Activated naive CD4-positive, alpha-beta T cell treated with anti-CD3 and anti-CD28 coated beads, Interleukin-2, amount 10 ng/mL, durations not matched to agents 7 days and 5 days (primary cell): ENCODE results near the gene SGMS1.
"Not testable (repeated sequence)": the region's sequence is repeated elsewhere in the genome, so short reads cannot be mapped to it uniquely, and the experiment has no call there.

ENCODE experiments used
- CTCF ChIA-PET: fragments of 350-600 bp; sonication (Branson Sonifier 250); formaldehyde crosslinking; loops from one replicate; lab custom pipeline; 2021; ENCODE audit warnings: antibody characterized with exemption; lab: Charles Lee
- DNase-seq: peaks from one replicate; pipeline ENCODE4 v3.0.0-alpha.2; 2020
- H3K27ac Mint-ChIP-seq: one replicate; pipeline ENCODE4 v1.8.0; 2021; ENCODE audit warnings: mild to moderate bottlenecking, moderate library complexity, mixed read lengths
- H3K27me3 Mint-ChIP-seq: one replicate; pipeline ENCODE4 v1.8.0; 2021; ENCODE audit warnings: mild to moderate bottlenecking, mixed read lengths
- H3K36me3 Mint-ChIP-seq: one replicate; pipeline ENCODE4 v1.8.0; 2021; ENCODE audit warnings: mixed read lengths
- H3K4me1 Mint-ChIP-seq: one replicate; pipeline ENCODE4 v1.8.0; 2021; ENCODE audit warnings: mixed read lengths
- H3K4me3 Mint-ChIP-seq: one replicate; pipeline ENCODE4 v1.8.0; 2021; ENCODE audit warnings: mild to moderate bottlenecking, moderate library complexity, mixed read lengths
- H3K9me3 Mint-ChIP-seq: one replicate; pipeline ENCODE4 v1.8.0; 2021; ENCODE audit warnings: mixed read lengths

Gene SGMS1

GRCh38 chr10:50576245-50576815 lies 47.4 kb downstream of the SGMS1 start:
- Mint-ChIP-seq H3K36me3 (no peaks in the 10 kb centered on the region), H3K9me3 (no peaks in the 10 kb centered on the region), H3K4me3 (no peak overlapping the region), H3K27ac (no peak overlapping the region), H3K4me1 (no peaks in the 10 kb centered on the region), H3K27me3 (no peaks in the 10 kb centered on the region)
- no peak for DNase-seq
- CTCF ChIA-PET, result interaction anchor here (1.6 kb wide), 1 partner anchor 20 kb away, joined by 3 read pairs; no protein-coding TSS in a partner anchor

DNA sequence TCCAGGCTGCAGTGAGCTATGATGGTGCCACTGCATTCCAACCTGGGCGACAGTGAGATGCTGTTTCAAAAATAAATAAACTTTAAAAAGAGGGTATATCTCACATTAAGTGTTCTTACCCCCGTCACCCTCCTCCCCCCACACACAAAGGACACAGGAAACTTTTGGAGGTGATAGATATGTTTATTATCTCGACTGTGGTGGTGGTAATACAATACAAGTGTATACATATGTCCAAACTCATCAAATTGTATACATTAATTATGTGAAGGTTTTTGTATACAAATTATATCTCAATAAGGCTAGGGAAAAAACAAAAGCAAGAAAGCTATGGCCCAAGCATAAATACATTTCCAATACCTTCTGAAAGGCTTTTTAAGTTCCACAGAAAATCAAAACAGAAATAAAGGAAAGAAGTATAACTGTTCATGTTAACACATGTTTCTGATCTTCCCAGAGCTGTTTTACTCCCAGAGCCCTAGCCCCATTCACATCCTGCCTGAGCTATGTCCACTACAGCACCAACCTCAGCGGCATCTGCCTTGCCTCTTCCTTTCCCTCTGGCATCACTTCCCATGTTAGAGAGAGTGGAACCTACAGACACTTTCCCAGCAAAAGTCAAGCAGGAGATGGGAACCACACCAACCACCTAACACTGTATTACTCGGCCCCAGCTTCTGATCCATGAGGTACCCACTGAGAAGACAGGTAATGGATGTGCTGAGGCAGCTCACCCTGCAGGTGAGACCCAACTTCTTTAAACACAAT lies 48.1 kb downstream of the SGMS1 start:
- H3K36me3 Mint-ChIP-seq, result no peaks in the 10 kb centered on the region
- CTCF ChIA-PET, result no interaction called here
- H3K27me3 Mint-ChIP-seq, result no peaks in the 10 kb centered on the region
- H3K4me1 Mint-ChIP-seq, result no peaks in the 10 kb centered on the region
- no peaks in the 10 kb centered on the region for H3K9me3 Mint-ChIP-seq
- H3K4me3 Mint-ChIP-seq, result no peak overlapping the region
- DNase-seq, result no peak
- no peak overlapping the region for H3K27ac Mint-ChIP-seq

- Mint-ChIP-seq H3K27me3 (no peaks in the 10 kb centered on the region), H3K4me1 (no peaks in the 10 kb centered on the region), H3K9me3 (no peaks in the 10 kb centered on the region), H3K27ac (no peak overlapping the region), H3K36me3 (no peaks in the 10 kb centered on the region), H3K4me3 (no peak overlapping the region)
- DNase-seq, result no peak
- CTCF ChIA-PET, result no interaction called here
Observed at GRCh38 chr10:50574931-50575330, 48.8 kb downstream of the SGMS1 start.

- Mint-ChIP-seq H3K36me3 (no peaks in the 10 kb centered on the region), H3K9me3 (no peaks in the 10 kb centered on the region), H3K4me3 (no peak overlapping the region), H3K27me3 (no peaks in the 10 kb centered on the region), H3K4me1 (no peaks in the 10 kb centered on the region), H3K27ac (no peak overlapping the region)
- DNase-seq, result no peak
- CTCF ChIA-PET, result no interaction called here
Observed at GRCh38 chr10:50574305-50574704, 49.5 kb downstream of the SGMS1 start.

DNA sequence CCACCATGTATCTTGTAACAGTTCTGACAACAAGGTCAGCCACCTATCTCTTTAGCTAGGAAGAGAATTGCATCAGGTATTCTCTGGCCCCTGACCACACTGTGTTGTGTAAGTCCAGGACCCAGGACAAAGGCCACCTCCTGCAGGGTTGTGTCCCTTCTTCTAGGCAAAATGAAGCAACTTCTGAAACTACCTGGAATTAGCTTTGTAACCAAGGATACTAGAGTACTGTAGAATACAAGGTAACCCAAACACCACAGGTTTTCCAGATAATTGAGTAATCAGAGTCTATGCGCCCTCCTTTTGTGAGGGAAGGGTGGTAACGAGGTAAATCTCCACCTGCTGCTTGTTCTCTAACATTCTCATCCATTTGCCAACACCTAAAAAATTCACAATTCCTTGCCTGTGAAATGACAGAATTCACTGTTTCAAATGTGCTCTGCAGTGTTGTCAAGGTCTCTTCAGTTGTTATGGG lies 51.7 kb downstream of the SGMS1 start:
- Mint-ChIP-seq H3K4me1 (no peaks in the 10 kb centered on the region), H3K36me3 (no peaks in the 10 kb centered on the region), H3K9me3 (no peaks in the 10 kb centered on the region), H3K27ac (no peak overlapping the region), H3K27me3 (no peaks in the 10 kb centered on the region), H3K4me3 (no peak overlapping the region)
- no peak for DNase-seq
- CTCF ChIA-PET, result interaction anchor here (1.2 to 1.3 kb wide), 2 partner anchors 10 to 11 kb away, joined by 3 read pairs; no protein-coding TSS in a partner anchor

DNA sequence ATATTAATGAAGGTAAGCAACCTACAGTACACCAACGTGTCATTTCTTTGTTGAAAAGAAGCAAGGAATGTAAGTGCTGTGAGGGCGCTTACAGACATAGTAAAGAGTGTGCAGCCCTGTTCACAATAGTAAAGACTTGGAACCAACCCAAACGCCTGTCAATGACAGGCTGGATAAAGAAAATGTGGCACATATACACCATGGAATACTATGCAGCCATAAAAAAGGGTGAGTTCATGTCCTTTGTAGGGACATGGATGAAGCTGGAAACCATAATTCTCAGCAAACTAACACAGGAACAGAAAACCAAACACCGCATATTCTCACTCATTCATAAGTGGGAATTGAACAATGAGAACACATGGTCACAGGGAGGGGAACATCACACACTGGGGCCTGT lies 55.0 kb downstream of the SGMS1 start:
- H3K27ac Mint-ChIP-seq, H3K27me3 Mint-ChIP-seq, H3K9me3 Mint-ChIP-seq, H3K4me3 Mint-ChIP-seq, DNase-seq, H3K36me3 Mint-ChIP-seq, CTCF ChIA-PET, H3K4me1 Mint-ChIP-seq: not testable (repeated sequence)

DNA sequence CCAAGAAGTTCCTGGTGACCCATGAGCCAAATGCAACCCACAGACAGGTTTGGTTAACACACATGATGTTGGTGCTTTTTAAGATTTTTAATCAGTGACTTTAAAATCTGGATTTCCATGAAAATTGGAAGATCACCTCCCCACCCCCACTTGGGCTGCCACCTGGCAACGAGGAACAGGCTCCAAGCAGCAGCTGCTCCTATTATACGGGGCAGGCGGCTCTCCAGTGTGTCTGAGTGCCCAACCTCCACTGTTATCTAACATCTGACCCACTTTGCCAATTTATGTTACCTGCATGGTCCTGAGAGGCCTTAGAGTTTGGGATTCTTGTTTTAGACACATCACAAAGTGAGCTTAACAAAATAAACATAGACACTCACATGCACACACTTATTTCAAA lies 56.4 kb downstream of the SGMS1 start:
- H3K27ac Mint-ChIP-seq, result no peak overlapping the region
- no peaks in the 10 kb centered on the region for H3K9me3 Mint-ChIP-seq
- no peaks in the 10 kb centered on the region for H3K27me3 Mint-ChIP-seq
- H3K4me1 Mint-ChIP-seq, result no peaks in the 10 kb centered on the region
- CTCF ChIA-PET, result interaction anchor here (1.3 kb wide), 1 partner anchor 86 kb away, joined by 3 read pairs; no protein-coding TSS in a partner anchor
- DNase-seq, result no peak
- H3K4me3 Mint-ChIP-seq, result no peak overlapping the region
- H3K36me3 Mint-ChIP-seq, result no peaks in the 10 kb centered on the region

- no peaks in the 10 kb centered on the region for H3K27me3 Mint-ChIP-seq
- H3K36me3 Mint-ChIP-seq, result no peaks in the 10 kb centered on the region
- no peaks in the 10 kb centered on the region for H3K4me1 Mint-ChIP-seq
- no peaks in the 10 kb centered on the region for H3K9me3 Mint-ChIP-seq
- no peak overlapping the region for H3K4me3 Mint-ChIP-seq
- DNase-seq, result no peak
- CTCF ChIA-PET, result interaction anchor here (1.3 kb wide), 1 partner anchor 88 kb away, joined by 3 read pairs; no protein-coding TSS in a partner anchor
- H3K27ac Mint-ChIP-seq, result no peak overlapping the region
Observed at GRCh38 chr10:50566150-50566549, 57.6 kb downstream of the SGMS1 start.

DNA sequence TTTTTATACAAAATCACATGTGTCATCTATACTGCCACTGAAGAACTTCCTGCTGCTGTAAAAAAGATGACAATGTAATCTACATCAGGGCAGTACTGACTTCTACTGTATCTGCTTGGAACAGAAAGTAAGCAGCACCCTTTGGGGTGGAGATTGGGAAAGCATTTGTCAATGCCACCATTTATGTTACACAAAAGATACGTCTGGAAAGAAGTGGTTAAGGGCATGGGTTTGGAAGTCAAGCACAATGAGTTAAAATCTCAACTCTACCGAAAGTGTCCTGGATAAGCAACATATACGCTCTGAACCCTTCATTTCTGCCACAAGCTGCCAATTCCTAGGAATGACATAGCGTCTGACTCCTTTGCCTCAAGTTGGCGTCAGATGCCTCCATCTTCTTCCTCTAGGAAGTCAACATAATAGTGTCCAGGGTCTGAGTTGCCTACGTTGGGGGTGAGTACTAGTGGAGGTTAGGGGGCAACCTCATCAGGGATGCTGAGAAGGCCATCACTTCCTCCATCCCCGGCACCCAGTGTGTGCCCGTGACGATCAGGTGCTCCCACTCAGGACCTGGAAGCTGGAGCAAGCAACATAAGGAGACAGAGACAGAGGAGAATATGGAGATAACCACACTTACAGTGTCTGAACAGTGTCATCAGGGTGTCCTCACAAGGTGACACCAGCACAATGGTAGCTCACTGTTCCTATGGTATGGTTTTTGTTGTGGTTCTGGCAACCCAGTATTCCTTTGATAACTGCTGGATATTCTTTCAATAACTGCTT lies 58.3 kb downstream of the SGMS1 start:
- DNase-seq, result no peak
- no peak overlapping the region for H3K27ac Mint-ChIP-seq
- H3K36me3 Mint-ChIP-seq, result no peaks in the 10 kb centered on the region
- no peak overlapping the region for H3K4me3 Mint-ChIP-seq
- no peaks in the 10 kb centered on the region for H3K27me3 Mint-ChIP-seq
- no peaks in the 10 kb centered on the region for H3K4me1 Mint-ChIP-seq
- H3K9me3 Mint-ChIP-seq, result no peaks in the 10 kb centered on the region
- CTCF ChIA-PET, result no interaction called here

- CTCF ChIA-PET, result no interaction called here
- Mint-ChIP-seq H3K4me3 (no peak overlapping the region), H3K36me3 (no peaks in the 10 kb centered on the region), H3K27me3 (no peaks in the 10 kb centered on the region), H3K4me1 (no peaks in the 10 kb centered on the region), H3K9me3 (no peaks in the 10 kb centered on the region), H3K27ac (no peak overlapping the region)
- DNase-seq, result no peak
Observed at GRCh38 chr10:50563906-50564305, 59.9 kb downstream of the SGMS1 start.

- H3K36me3 Mint-ChIP-seq, result no peaks in the 10 kb centered on the region
- DNase-seq, result no peak
- H3K27ac Mint-ChIP-seq, result no peak overlapping the region
- H3K27me3 Mint-ChIP-seq, result no peaks in the 10 kb centered on the region
- CTCF ChIA-PET, result interaction anchor here (1.0 to 1.3 kb wide), 4 partner anchors 9 to 92 kb away, joined by 3 to 4 read pairs (median 3); no protein-coding TSS in a partner anchor
- no peaks in the 10 kb centered on the region for H3K9me3 Mint-ChIP-seq
- H3K4me1 Mint-ChIP-seq, result no peaks in the 10 kb centered on the region
- H3K4me3 Mint-ChIP-seq, result no peak overlapping the region
Observed at GRCh38 chr10:50561816-50562215, 61.9 kb downstream of the SGMS1 start.

- Mint-ChIP-seq H3K9me3 (no peaks in the 10 kb centered on the region), H3K4me1 (no peaks in the 10 kb centered on the region), H3K27ac (no peak overlapping the region), H3K27me3 (no peaks in the 10 kb centered on the region), H3K4me3 (no peak overlapping the region), H3K36me3 (no peaks in the 10 kb centered on the region)
- CTCF ChIA-PET, result interaction anchor here (1.0 to 1.3 kb wide), 4 partner anchors 10 to 93 kb away, joined by 3 to 4 read pairs (median 3); no protein-coding TSS in a partner anchor
- no peak for DNase-seq
Observed at GRCh38 chr10:50561266-50561665, 62.5 kb downstream of the SGMS1 start.

GRCh38 chr10:50560370-50560769 lies 63.4 kb downstream of the SGMS1 start:
- DNase-seq, result no peak
- Mint-ChIP-seq H3K36me3 (no peaks in the 10 kb centered on the region), H3K4me3 (no peak overlapping the region), H3K4me1 (no peaks in the 10 kb centered on the region), H3K27me3 (no peaks in the 10 kb centered on the region), H3K9me3 (no peaks in the 10 kb centered on the region), H3K27ac (no peak overlapping the region)
- CTCF ChIA-PET, result no interaction called here

DNA sequence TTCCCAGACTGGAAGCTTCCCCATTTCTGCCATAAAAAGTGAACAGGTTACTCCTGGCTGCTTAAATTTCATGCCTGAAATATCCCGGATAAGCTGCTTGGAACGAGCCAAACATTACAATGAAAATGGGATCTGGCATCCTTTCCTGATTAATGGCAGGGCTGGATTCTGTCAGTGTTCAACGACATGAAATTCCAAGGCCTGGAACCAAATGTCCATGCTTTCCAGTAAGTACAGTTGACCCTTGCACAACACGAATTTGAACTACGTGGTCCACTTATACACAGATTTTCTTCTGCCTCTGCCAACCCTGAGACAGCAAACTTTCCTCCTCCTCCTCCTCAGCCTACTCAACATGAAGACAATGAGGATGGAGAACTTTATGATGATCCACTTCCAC lies 65.4 kb downstream of the SGMS1 start:
- Mint-ChIP-seq H3K27ac (no peak overlapping the region), H3K4me1 (no peaks in the 10 kb centered on the region), H3K27me3 (no peaks in the 10 kb centered on the region), H3K36me3 (no peaks in the 10 kb centered on the region), H3K4me3 (no peak overlapping the region), H3K9me3 (no peaks in the 10 kb centered on the region)
- CTCF ChIA-PET, result no interaction called here
- no peak for DNase-seq
